ENCODE results near the gene TXNRD2.

GRCh38 chr22:19951346-19951745, 9.7 kb upstream of the TXNRD2 start:
- TF ChIP-seq YY1 (IDR thresholded peaks at IDR 0.05; ENCODE audit: extremely low read depth, insufficient replicate concordance, low read depth, low read length) (no peak), ZNF274 (IDR thresholded peaks at IDR 0.05; ENCODE audit: low read depth, low read length) (no peak), MAX (IDR thresholded peaks at IDR 0.05) (no peak), EZH2phosphoT487 (IDR thresholded peaks at IDR 0.05; ENCODE audit: borderline replicate concordance) (no peak), CBX3 (IDR thresholded peaks at IDR 0.05; ENCODE audit: low read depth) (no peak), CTCF (IDR thresholded peaks at IDR 0.05 in 2 of 3, conservative IDR thresholded peaks at IDR 0.05 in 1 of 3; ENCODE audit: borderline replicate concordance in 1 of 3, insufficient read depth in 1 of 3, low read depth in 2 of 3, low read length in 2 of 3) (no peak), JUND (IDR thresholded peaks at IDR 0.05) (no peak), SP1 (IDR thresholded peaks at IDR 0.05; ENCODE audit: low read depth) (no peak)

Data from HCT116 (cell line).